Mucosa of descending colon (tissue), 3 donors: Measurements from ENCODE around the gene MAFF. TPM values are rescaled to one million over a fixed set of nuclear protein-coding genes. Genes with fewer than 3 reads are reported as not detected.

ENCODE experiments used
- ATAC-seq: fragments of 200-7000 bp; cut with Tn5 transposase; one replicate; pipeline ENCODE4 v1.9.1; 2020; ENCODE audit warnings: mild to moderate bottlenecking, moderate library complexity
- DNase-seq, 3 donors: peaks; one replicate each; pipeline ENCODE4 v3.0.0-alpha.2; 2020
- H3K36me3 ChIP-seq: fragments of 200-600 bp; one replicate; pipeline ENCODE4 v1.8.0; 2021; ENCODE audit warnings: low read depth, mild to moderate bottlenecking
- H3K4me1 ChIP-seq: fragments of 200-600 bp; one replicate; pipeline ENCODE4 v1.8.0; 2021; ENCODE audit warnings: low read depth, mild to moderate bottlenecking
- H3K4me3 ChIP-seq: fragments of 200-600 bp; one replicate; pipeline ENCODE4 v1.8.0; 2021; ENCODE audit warnings: mild to moderate bottlenecking
- H3K9me3 ChIP-seq: fragments of 200-600 bp; one replicate; pipeline ENCODE4 v1.8.0; 2021; ENCODE audit warnings: mild to moderate bottlenecking
- CTCF ChIP-seq: fragments of 200-600 bp; IDR thresholded peaks from one replicate; pipeline ENCODE4 v1.8.0; 2022; ENCODE audit warnings: antibody characterized with exemption, mild to moderate bottlenecking
- intact Hi-C, 2 donors: fragments of 100-400 bp; cut with DNase I in 1 of 2; cut with micrococcal nuclease in 1 of 2; formaldehyde crosslinking; loops; one replicate each; pipeline versions ENCODE4 v1.11.0 to v1.11.1; 2022; cut with DNase I, micrococcal nuclease
- total RNA-seq, 3 donors: library from RNA; stranded (reverse); fragmentation: NEBNext Ultra II Directional in 2 of 3; extraction: Animal tissue kit (Norgen Biotek cat#: 25700) in 2 of 3; gene quantifications; one replicate each; pipeline versions ENCODE4 v1.2.1 to v1.2.4, GENCODE V29; 2021 to 2023
- donor health status: DM: no; HTN: no; CAD: no; lungs with moderate emphysema.
- donor health status: DM: no; HTN: no; CAD: no.
- donor health status: DM: no; HTN: yes; CAD: no.

The MAFF gene
- total RNA-seq, 3 donors from 2014 or later = 16.7 to 26.5 (median 25.6) TPM

GRCh38 chr22:38246692-38247091 is 44.9 kb downstream of the MAFF start:
- intact Hi-C loops = no loop called here
- no peak for TF ChIP-seq CTCF
- ATAC-seq (no peak), DNase-seq (no peak)
- no peaks in the 10 kb centered on the region for H3K36me3 ChIP-seq
- H3K9me3 ChIP-seq = no peaks in the 10 kb centered on the region
- H3K4me1 ChIP-seq = peaks cover 17% of the 10 kb centered on the region
- no peak overlapping the region for H3K4me3 ChIP-seq

GRCh38 chr22:38247713-38248112 is 45.9 kb downstream of the MAFF start:
- Histone ChIP-seq H3K36me3 (no peaks in the 10 kb centered on the region), H3K4me3 (no peak overlapping the region), H3K9me3 (no peaks in the 10 kb centered on the region), H3K4me1 (peaks cover 12% of the 10 kb centered on the region)
- DNase-seq (no peak), ATAC-seq (no peak)
- TF ChIP-seq CTCF = no peak
- intact Hi-C loops = no loop called here

- TF ChIP-seq CTCF = no peak
- no peak for ATAC-seq
Observed at GRCh38 chr22:38248280-38248679, 46.5 kb downstream of the MAFF start.

GRCh38 chr22:38249301-38249700 is 47.5 kb downstream of the MAFF start:
- Histone ChIP-seq H3K4me3 (no peak overlapping the region), H3K9me3 (no peaks in the 10 kb centered on the region), H3K36me3 (no peaks in the 10 kb centered on the region), H3K4me1 (peaks cover 2% of the 10 kb centered on the region)
- ATAC-seq = no peak
- DNase-seq = no peak
- no peak for TF ChIP-seq CTCF
- intact Hi-C loops = no loop called here

More at GRCh38 chr22:38248280-38248679, 46.5 kb downstream of the MAFF start:
- intact Hi-C loops = no loop called here
- Histone ChIP-seq H3K4me3 (no peak overlapping the region), H3K4me1 (peaks cover 7% of the 10 kb centered on the region), H3K9me3 (no peaks in the 10 kb centered on the region), H3K36me3 (no peaks in the 10 kb centered on the region)
- DNase-seq = no peak

GRCh38 chr22:38249803-38250642 is 48.2 kb downstream of the MAFF start:
- no peaks in the 10 kb centered on the region for H3K9me3 ChIP-seq
- ATAC-seq = no peak
- intact Hi-C loops = no loop called here
- peaks cover 2% of the 10 kb centered on the region for H3K4me1 ChIP-seq
- H3K36me3 ChIP-seq = no peaks in the 10 kb centered on the region
- H3K4me3 ChIP-seq = no peak overlapping the region
- DNase-seq = no peak
- TF ChIP-seq CTCF = no peak
